ENCODE results near the gene KIAA1671. TPM values are rescaled to one million over a fixed set of nuclear protein-coding genes. Genes with fewer than 3 reads are reported as not detected.

KIAA1671 gene
- polyA plus RNA-seq, 3 donors: not detected

DNA sequence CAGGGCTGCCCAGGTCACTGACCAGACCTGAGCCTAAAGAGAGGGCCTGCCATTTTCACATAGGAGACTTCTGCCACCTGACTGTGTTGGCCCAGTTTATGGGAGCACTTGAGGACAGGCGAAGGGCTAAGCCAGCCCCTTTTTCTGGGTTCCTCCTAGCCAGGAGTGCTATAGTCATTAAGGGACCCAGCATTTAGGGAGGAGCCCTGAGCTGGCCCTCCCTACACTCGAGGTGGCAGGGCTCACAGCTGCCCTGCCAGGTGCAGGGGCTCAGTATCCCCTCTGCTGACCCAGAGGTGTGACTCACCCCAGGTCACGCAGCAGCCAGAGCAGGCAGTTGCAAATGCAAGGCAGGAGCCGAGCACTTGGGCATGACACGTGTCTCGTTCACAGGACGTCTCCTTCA is 160.8 kb downstream of the KIAA1671 start:
- 82% methylated on average over 7 of the region's 7 CpGs for whole genome bisulfite sequencing (ENCODE audit: insufficient coverage)
- Histone ChIP-seq H3K9ac (ENCODE audit: insufficient read depth, low read length, poor library complexity, severe bottlenecking) (no peak overlapping the region), H3K79me2 (ENCODE audit: insufficient read depth, low read length) (no peaks in the 10 kb centered on the region), H4K20me1 (ENCODE audit: insufficient read depth, low read length) (no peaks in the 10 kb centered on the region), H2AFZ (ENCODE audit: insufficient read depth, low read depth, low read length, poor library complexity, severe bottlenecking) (no peak overlapping the region), H3K9me3 (replicated peaks in 1 of 2; ENCODE audit: control insufficient read depth in 1 of 2, insufficient read depth in 1 of 2, low read length in 2 of 2) (peaks cover 7 to 10% of the 10 kb centered on the region in 2 donors), H3K27ac (ENCODE audit: low read depth in 1 of 2, low read length in 2 of 2) (no peak overlapping the region), H3K36me3 (replicated peaks in 1 of 2; ENCODE audit: control insufficient read depth in 1 of 2, insufficient read depth in 2 of 2, low read length in 2 of 2) (no peaks in the 10 kb centered on the region), H3K27me3 (ENCODE audit: control insufficient read depth in 2 of 2, insufficient read depth in 2 of 2, low read length in 2 of 2) (peaks cover 8 to 37% of the 10 kb centered on the region in 2 donors), H3K4me3 (replicated peaks in 1 of 3; ENCODE audit: low read depth in 2 of 3, low read length in 3 of 3) (no peak overlapping the region), H3K4me2 (replicated peaks; ENCODE audit: extremely low read depth, low read length, poor library complexity, severe bottlenecking) (no peak overlapping the region), H3K4me1 (ENCODE audit: control insufficient read depth in 1 of 2, insufficient read depth in 2 of 2, low read length in 2 of 2) (peaks cover 4 to 5% of the 10 kb centered on the region in 2 donors)
- Mint-ChIP-seq H3K9me3 (peaks cover 0 to 19% (median 10%) of the 10 kb centered on the region in 7 donors), H3K36me3 (peaks cover 0 to 5% of the 10 kb centered on the region in 2 donors), H3K27ac (no peak overlapping the region), H3K4me1 (peaks cover 11% of the 10 kb centered on the region), H3K4me3 (no peak overlapping the region), H3K27me3 (ENCODE audit: low read depth in 3 of 3) (peaks cover 33 to 45% (median 35%) of the 10 kb centered on the region in 3 donors)
- DNase-seq: no peak
- intact Hi-C loops (cut with micrococcal nuclease): no loop called here
- TF ChIP-seq, protein P1, sequence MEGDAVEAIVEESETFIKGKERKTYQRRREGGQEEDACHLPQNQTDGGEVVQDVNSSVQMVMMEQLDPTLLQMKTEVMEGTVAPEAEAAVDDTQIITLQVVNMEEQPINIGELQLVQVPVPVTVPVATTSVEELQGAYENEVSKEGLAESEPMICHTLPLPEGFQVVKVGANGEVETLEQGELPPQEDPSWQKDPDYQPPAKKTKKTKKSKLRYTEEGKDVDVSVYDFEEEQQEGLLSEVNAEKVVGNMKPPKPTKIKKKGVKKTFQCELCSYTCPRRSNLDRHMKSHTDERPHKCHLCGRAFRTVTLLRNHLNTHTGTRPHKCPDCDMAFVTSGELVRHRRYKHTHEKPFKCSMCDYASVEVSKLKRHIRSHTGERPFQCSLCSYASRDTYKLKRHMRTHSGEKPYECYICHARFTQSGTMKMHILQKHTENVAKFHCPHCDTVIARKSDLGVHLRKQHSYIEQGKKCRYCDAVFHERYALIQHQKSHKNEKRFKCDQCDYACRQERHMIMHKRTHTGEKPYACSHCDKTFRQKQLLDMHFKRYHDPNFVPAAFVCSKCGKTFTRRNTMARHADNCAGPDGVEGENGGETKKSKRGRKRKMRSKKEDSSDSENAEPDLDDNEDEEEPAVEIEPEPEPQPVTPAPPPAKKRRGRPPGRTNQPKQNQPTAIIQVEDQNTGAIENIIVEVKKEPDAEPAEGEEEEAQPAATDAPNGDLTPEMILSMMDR (IDR thresholded peaks at IDR 0.05): no peak

DNA sequence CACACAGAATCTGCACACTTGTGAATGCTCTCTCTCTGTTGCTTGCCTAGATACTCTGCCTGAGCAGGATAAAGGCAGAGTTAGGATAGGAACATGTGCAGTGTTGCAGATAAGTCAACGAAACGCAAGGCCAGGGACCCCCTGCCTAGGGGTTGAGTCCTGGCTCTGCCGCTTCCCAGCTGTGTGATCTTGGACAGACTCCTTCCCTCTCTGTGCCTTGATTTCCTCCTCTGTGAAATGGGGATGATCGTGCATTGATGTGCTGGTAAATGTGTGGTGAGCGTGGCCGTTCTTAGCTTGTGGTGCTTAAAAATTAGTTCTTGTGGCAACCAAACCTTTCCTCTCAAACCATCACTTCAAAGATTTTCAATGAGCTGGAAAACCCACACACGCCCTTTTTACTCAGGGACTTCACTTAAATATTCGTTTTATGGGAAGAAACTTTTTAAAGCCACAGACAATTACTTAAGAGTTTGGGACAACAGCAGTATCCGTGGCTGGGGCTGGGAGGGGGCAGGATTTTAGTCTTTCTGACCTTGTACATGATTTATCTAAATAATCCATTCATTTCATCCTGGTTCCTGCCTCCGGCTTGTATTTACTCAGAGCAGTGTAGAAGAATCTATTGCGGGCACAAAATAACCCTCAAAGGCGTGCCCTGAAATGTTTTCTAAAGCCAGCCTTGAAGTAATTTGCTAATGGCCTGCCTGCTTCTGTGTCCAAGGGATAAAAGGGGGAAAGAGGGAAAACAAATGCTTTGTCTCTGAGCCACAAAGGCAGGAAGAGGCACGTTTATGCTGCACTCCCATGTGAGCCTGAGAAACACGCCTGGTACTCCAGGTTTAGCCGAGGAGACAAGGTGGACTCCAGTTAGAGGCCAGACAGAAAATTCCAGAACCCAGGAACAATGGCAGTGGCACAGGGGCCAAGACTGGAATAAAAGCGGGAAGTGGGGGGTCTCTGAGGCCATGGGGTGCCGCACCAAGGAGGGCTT is 162.2 kb downstream of the KIAA1671 start:
- Histone ChIP-seq H3K4me3 (replicated peaks in 1 of 3; ENCODE audit: low read depth in 2 of 3, low read length in 3 of 3) (no peak overlapping the region), H3K79me2 (ENCODE audit: insufficient read depth, low read length) (no peaks in the 10 kb centered on the region), H3K4me2 (replicated peaks; ENCODE audit: extremely low read depth, low read length, poor library complexity, severe bottlenecking) (no peak overlapping the region), H3K4me1 (ENCODE audit: control insufficient read depth in 1 of 2, insufficient read depth in 2 of 2, low read length in 2 of 2) (peaks cover 4 to 5% of the 10 kb centered on the region in 2 donors), H3K9ac (ENCODE audit: insufficient read depth, low read length, poor library complexity, severe bottlenecking) (no peak overlapping the region), H3K27ac (ENCODE audit: low read depth in 1 of 2, low read length in 2 of 2) (no peak overlapping the region), H3K9me3 (replicated peaks in 1 of 2; ENCODE audit: control insufficient read depth in 1 of 2, insufficient read depth in 1 of 2, low read length in 2 of 2) (peaks cover 0 to 10% of the 10 kb centered on the region in 2 donors), H3K36me3 (replicated peaks in 1 of 2; ENCODE audit: control insufficient read depth in 1 of 2, insufficient read depth in 2 of 2, low read length in 2 of 2) (no peaks in the 10 kb centered on the region), H4K20me1 (ENCODE audit: insufficient read depth, low read length) (no peaks in the 10 kb centered on the region), H2AFZ (ENCODE audit: insufficient read depth, low read depth, low read length, poor library complexity, severe bottlenecking) (no peak overlapping the region), H3K27me3 (ENCODE audit: control insufficient read depth in 2 of 2, insufficient read depth in 2 of 2, low read length in 2 of 2) (peaks cover 8 to 37% of the 10 kb centered on the region in 2 donors)
- H3K4me3 Mint-ChIP-seq: no peak overlapping the region
- H3K36me3 Mint-ChIP-seq: peaks cover 0 to 5% of the 10 kb centered on the region in 2 donors
- H3K4me1 Mint-ChIP-seq: peaks cover 11% of the 10 kb centered on the region
- DNase-seq: no peak
- intact Hi-C loops (cut with micrococcal nuclease): no loop called here
- 95% methylated on average over 8 of the region's 17 CpGs for WGBS (ENCODE audit: insufficient coverage)
- H3K27ac Mint-ChIP-seq: no peak overlapping the region
- TF ChIP-seq, protein P1 (IDR thresholded peaks at IDR 0.05): no peak
- H3K9me3 Mint-ChIP-seq: peaks cover 0 to 13% (median 2%) of the 10 kb centered on the region in 7 donors
- H3K27me3 Mint-ChIP-seq (ENCODE audit: low read depth in 3 of 3): peaks cover 33 to 45% (median 38%) of the 10 kb centered on the region in 3 donors

Data from CD14-positive monocyte (primary cell).